Neural crest cell (in vitro differentiated cells): ENCODE results near the gene ANKRD23. TPM values are rescaled to one million over a fixed set of nuclear protein-coding genes. Genes with fewer than 3 reads are reported as not detected.

Source experiments
- DNase-seq: peaks from one replicate; pipeline ENCODE4 v3.0.0; 2021; ENCODE audit warnings: low read depth, mixed read lengths, low spot score
- H3K27ac Mint-ChIP-seq: one replicate; pipeline ENCODE4 v1.8.0; 2021; ENCODE audit warnings: mild to moderate bottlenecking, mixed read lengths; ENCODE audit not compliant: unreplicated experiment
- H3K27me3 Mint-ChIP-seq: 2 replicates; pipeline ENCODE4 v1.8.0; 2021; ENCODE audit warnings: low read depth, mild to moderate bottlenecking, mixed read lengths
- H3K36me3 Mint-ChIP-seq: 2 replicates; pipeline ENCODE4 v1.8.0; 2021; ENCODE audit warnings: low read depth, mild to moderate bottlenecking, mixed read lengths
- H3K4me1 Mint-ChIP-seq: 2 replicates; pipeline ENCODE4 v1.8.0; 2021; ENCODE audit warnings: mixed read lengths
- H3K4me3 Mint-ChIP-seq: one replicate; pipeline ENCODE4 v1.8.0; 2021; ENCODE audit warnings: mild to moderate bottlenecking, mixed read lengths
- H3K9me3 Mint-ChIP-seq: 2 replicates; pipeline ENCODE4 v1.8.0; 2021; ENCODE audit warnings: mixed read lengths
- total RNA-seq: library from RNA; stranded (reverse); gene quantifications from 2 replicates; pipeline ENCODE4 v1.2.1, GENCODE V29; 2021
- TF ChIP-seq, protein P1 (sequence below): fragments of 200-600 bp; sonication (generic); conservative IDR thresholded peaks from 2 replicates; pipeline ENCODE4 v1.5.0; 2021; ENCODE audit warnings: antibody characterized with exemption, mild to moderate bottlenecking

The ANKRD23 gene
- total RNA-seq, 1 donor from 2014 or later, result 11.4 TPM

GRCh38 chr2:96848264-96848663, 4.4 kb upstream of the ANKRD23 start:
- Mint-ChIP-seq H3K27ac (no peak overlapping the region), H3K4me3 (peak overlapping the region; percentile 60), H3K36me3 (peaks cover 15% of the 10 kb centered on the region), H3K9me3 (no peaks in the 10 kb centered on the region), H3K4me1 (peaks cover 17% of the 10 kb centered on the region), H3K27me3 (no peaks in the 10 kb centered on the region)
- DNase-seq, result no peak
- TF ChIP-seq, protein P1, sequence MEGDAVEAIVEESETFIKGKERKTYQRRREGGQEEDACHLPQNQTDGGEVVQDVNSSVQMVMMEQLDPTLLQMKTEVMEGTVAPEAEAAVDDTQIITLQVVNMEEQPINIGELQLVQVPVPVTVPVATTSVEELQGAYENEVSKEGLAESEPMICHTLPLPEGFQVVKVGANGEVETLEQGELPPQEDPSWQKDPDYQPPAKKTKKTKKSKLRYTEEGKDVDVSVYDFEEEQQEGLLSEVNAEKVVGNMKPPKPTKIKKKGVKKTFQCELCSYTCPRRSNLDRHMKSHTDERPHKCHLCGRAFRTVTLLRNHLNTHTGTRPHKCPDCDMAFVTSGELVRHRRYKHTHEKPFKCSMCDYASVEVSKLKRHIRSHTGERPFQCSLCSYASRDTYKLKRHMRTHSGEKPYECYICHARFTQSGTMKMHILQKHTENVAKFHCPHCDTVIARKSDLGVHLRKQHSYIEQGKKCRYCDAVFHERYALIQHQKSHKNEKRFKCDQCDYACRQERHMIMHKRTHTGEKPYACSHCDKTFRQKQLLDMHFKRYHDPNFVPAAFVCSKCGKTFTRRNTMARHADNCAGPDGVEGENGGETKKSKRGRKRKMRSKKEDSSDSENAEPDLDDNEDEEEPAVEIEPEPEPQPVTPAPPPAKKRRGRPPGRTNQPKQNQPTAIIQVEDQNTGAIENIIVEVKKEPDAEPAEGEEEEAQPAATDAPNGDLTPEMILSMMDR, result no peak

DNA sequence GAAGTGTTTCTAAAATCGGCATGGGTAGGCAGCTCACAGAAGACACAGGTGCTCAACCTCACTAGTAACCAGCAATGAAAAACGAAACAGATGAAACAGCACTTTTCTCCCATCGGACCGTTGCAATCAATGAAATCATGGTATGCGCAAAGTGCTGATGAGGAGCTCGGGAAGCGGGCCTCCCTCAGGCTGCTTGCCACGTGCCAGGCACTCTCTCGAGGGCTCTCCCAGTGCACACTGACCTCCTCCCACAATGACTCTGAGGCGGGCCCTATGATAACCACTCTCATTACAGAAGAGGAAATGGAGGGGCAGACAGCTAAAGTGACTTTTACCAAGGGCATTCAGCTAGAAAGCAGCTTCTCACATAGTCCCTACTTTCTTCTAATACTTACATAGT, 3.8 kb upstream of the ANKRD23 start:
- Mint-ChIP-seq H3K36me3 (peaks cover 15% of the 10 kb centered on the region), H3K4me1 (peaks cover 21% of the 10 kb centered on the region), H3K9me3 (no peaks in the 10 kb centered on the region), H3K27me3 (no peaks in the 10 kb centered on the region), H3K27ac (no peak overlapping the region), H3K4me3 (peak overlapping the region; percentile 60)
- DNase-seq, result no peak
- TF ChIP-seq, protein P1, result no peak

DNA sequence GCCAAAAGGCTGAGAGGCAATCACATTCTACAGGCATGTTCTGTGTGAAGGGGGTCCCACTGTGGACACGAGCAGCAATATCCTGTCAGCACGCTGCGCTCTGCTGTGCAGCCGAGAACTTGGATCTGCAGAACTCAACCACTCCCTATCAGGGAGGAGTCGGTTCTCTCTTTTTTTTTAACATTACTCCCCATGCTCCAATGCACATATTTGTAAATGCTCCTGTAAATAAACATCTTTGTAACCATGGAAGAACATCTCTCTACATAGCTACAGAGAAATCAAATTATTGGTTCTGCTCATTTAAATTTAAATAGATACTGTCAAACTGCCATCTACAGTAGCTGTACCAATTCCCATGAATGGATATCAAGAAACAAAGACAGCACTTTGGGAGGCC, 3.0 kb upstream of the ANKRD23 start:
- no peak for DNase-seq
- no peak overlapping the region for H3K4me3 Mint-ChIP-seq
- no peaks in the 10 kb centered on the region for H3K27me3 Mint-ChIP-seq
- TF ChIP-seq, protein P1, result no peak
- peaks cover 15% of the 10 kb centered on the region for H3K36me3 Mint-ChIP-seq
- no peak overlapping the region for H3K27ac Mint-ChIP-seq
- H3K9me3 Mint-ChIP-seq, result no peaks in the 10 kb centered on the region
- H3K4me1 Mint-ChIP-seq, result peaks cover 25% of the 10 kb centered on the region

DNA sequence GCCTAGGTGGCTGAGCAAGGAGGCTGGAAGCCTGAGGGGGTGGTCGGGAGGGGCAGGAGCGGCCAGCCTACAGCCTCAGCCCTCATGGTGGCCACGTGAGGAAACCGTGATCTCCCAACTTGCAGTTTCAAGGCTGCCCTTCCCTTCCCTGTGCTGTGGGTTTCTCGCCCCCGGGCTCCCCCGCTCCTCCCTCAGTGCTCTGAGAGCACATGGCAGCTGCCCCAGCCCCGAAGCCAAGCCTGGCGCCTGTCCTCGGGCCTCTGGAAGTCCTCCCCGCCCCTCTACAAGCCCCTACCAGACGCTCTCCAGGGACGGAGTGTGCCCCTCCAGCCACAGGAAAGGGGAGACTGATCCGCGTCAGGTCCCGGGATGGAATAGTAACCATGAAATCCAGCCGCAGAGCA, 586 bp upstream of the ANKRD23 start:
- Mint-ChIP-seq H3K9me3 (no peaks in the 10 kb centered on the region), H3K27ac (peak overlapping the region; percentile 12)
- no peak for DNase-seq

GRCh38 chr2:96842600-96842999, 1.2 kb downstream of the ANKRD23 start:
- no peak for DNase-seq
- Mint-ChIP-seq H3K4me3 (peak overlapping the region; percentile 59), H3K27ac (no peak overlapping the region), H3K4me1 (peaks cover 13% of the 10 kb centered on the region), H3K36me3 (peaks cover 11% of the 10 kb centered on the region), H3K9me3 (no peaks in the 10 kb centered on the region), H3K27me3 (no peaks in the 10 kb centered on the region)
- TF ChIP-seq, protein P1, result no peak

More for the DNA sequence above, 586 bp upstream of the ANKRD23 start:
- Mint-ChIP-seq H3K4me1 (peaks cover 25% of the 10 kb centered on the region), H3K27me3 (no peaks in the 10 kb centered on the region), H3K36me3 (peaks cover 15% of the 10 kb centered on the region), H3K4me3 (no peak overlapping the region)
- TF ChIP-seq, protein P1, result no peak
